ENCODE measurements around the gene KNCN. TPM values are rescaled to one million over a fixed set of nuclear protein-coding genes. Genes with fewer than 3 reads are reported as not detected.

The KNCN gene
- total RNA-seq, 1 donor = not detected

DNA sequence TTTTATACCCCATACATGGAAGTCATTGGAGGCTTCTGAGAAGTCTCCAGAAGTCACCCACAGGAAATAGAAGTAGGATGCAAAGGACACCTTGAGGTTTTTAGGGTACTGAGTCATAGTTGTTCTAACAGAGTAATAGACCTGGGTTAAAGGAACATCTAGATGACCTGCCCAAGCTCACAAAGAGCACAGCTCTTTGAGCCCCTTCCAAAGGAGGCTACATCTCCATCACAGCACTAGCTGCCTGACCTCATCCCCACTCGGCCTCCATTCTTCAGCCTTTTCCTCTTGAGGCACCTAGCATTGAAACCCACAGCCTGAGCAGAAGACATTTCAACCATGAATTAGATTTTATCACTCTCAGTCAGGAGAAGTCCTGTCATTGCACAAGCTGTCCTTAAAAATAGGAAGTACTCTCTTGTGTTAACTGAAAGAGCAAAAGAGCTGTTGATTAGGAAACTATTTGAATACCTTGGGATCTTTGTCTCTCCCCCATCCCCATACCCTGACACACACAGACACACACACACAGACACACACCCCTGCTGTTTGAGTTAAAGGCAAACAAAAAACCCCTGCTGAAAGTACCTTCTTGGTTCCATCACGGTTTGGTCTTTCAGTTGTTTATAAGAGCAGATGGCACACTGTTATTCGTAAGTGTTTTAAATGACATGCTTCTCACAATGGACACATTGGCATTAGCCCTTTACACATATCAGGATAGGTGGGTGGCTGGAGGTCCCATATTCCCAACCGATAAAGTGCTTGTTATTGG is 30.4 kb upstream of the KNCN start:
- TF ChIP-seq, protein P1, sequence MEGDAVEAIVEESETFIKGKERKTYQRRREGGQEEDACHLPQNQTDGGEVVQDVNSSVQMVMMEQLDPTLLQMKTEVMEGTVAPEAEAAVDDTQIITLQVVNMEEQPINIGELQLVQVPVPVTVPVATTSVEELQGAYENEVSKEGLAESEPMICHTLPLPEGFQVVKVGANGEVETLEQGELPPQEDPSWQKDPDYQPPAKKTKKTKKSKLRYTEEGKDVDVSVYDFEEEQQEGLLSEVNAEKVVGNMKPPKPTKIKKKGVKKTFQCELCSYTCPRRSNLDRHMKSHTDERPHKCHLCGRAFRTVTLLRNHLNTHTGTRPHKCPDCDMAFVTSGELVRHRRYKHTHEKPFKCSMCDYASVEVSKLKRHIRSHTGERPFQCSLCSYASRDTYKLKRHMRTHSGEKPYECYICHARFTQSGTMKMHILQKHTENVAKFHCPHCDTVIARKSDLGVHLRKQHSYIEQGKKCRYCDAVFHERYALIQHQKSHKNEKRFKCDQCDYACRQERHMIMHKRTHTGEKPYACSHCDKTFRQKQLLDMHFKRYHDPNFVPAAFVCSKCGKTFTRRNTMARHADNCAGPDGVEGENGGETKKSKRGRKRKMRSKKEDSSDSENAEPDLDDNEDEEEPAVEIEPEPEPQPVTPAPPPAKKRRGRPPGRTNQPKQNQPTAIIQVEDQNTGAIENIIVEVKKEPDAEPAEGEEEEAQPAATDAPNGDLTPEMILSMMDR (IDR thresholded peaks at IDR 0.05; ENCODE audit: insufficient read depth, low read depth, low read length) = no peak
- H3K4me3 ChIP-seq (ENCODE audit: low read depth, low read length) = no peak overlapping the region
- DNase-seq (ENCODE audit: low read depth) = no peak

GRCh38 chr1:46580140-46580903 is 28.9 kb upstream of the KNCN start:
- H3K4me3 ChIP-seq (ENCODE audit: low read depth, low read length) = no peak overlapping the region
- TF ChIP-seq, protein P1 (IDR thresholded peaks at IDR 0.05; ENCODE audit: insufficient read depth, low read depth, low read length) = no peak
- no peak for DNase-seq (ENCODE audit: low read depth)

- DNase-seq (ENCODE audit: low read depth) = no peak
- TF ChIP-seq, protein P1 (IDR thresholded peaks at IDR 0.05; ENCODE audit: insufficient read depth, low read depth, low read length) = no peak
- no peak overlapping the region for H3K4me3 ChIP-seq (ENCODE audit: low read depth, low read length)
Observed at GRCh38 chr1:46577671-46578070, 26.2 kb upstream of the KNCN start.

DNA sequence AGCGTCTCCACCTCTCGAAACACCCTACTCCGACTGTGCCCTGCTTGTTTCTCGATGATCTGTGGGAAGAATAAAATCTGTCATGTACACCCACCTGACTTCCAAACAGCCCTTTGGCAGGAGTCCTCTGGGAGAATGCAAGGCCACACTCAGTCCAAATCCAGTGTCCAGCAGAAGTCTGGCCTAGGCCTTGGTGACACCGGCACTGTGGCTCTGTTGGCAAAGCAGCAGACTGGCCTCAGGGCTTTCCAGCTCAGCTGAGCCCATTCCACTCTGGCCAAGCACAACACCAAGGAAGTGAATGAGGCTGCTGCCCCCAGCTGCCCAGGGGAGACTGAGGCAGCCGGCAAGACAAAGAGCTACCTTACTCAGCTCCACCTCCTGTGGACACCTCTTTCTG is 25.1 kb upstream of the KNCN start:
- TF ChIP-seq, protein P1 (IDR thresholded peaks at IDR 0.05; ENCODE audit: insufficient read depth, low read depth, low read length) = no peak
- no peak for DNase-seq (ENCODE audit: low read depth)

DNA sequence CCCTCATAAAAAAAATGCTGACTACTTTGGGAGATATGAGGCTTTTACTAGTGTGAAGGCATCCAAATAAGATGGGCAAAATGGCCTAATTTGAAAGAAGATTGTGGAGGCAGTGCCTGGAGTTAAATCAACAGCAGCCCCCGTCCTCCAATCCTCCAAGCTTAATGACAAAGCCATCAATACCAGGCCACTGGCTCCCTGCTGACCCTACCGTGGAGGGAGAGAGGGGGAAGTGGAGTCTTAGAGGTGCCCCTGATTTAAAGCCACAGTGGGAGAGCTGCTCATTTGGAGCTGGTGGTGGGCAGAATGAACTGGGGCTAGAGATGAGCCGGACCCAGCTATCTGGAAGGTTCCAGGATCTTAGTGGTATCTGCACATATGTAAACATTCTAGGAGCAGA is 24.3 kb upstream of the KNCN start:
- H3K4me3 ChIP-seq (ENCODE audit: low read depth, low read length) = no peak overlapping the region
- no peak for DNase-seq (ENCODE audit: low read depth)
- TF ChIP-seq, protein P1 (IDR thresholded peaks at IDR 0.05; ENCODE audit: insufficient read depth, low read depth, low read length) = no peak

More for the DNA sequence above, 25.1 kb upstream of the KNCN start:
- no peak overlapping the region for H3K4me3 ChIP-seq (ENCODE audit: low read depth, low read length)

GRCh38 chr1:46575300-46575699 is 23.9 kb upstream of the KNCN start:
- TF ChIP-seq, protein P1 (IDR thresholded peaks at IDR 0.05; ENCODE audit: insufficient read depth, low read depth, low read length) = no peak
- DNase-seq (ENCODE audit: low read depth) = no peak
- H3K4me3 ChIP-seq (ENCODE audit: low read depth, low read length) = no peak overlapping the region
